ENCODE data around the gene PDE4D.

PDE4D gene

DNA sequence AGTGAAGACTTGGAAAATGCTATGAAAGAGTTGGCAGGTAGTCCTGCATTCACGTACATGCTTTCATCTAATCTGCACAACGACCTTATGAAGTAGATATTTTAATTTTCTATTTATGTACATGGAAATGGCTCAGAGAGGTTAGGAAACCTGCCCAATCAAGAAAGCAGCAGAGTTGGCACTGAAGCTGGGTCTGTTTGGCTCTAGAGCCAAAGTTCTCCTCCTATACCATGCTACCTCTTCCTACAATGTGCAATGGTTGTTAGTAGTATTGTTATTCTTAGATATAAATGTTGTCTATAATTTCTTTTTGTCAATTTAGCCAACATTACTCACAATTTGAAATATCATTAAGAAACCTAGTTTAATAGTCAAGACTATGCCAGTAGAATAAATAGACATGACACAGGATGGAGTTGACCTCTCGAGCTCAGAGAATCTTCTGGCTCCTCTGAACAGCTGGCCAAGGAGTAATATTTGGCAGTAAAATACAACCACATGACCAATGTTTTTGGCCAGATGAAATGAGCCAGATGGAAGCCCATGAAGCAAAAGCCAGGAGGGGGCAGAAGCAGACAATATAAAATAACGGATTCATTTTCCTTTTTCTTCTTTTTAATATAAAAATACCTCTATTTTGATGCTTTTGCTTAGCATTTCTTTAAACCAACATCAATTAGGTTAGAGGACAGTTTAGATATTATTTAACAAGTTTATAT, 542.3 kb downstream of the PDE4D start:
- no peak for DNase-seq

GRCh38 chr5:59348189-59348588, 545.3 kb downstream of the PDE4D start:
- no peak for DNase-seq

- DNase-seq = no peak
Observed at GRCh38 chr5:59346982-59347381, 546.5 kb downstream of the PDE4D start.

DNA sequence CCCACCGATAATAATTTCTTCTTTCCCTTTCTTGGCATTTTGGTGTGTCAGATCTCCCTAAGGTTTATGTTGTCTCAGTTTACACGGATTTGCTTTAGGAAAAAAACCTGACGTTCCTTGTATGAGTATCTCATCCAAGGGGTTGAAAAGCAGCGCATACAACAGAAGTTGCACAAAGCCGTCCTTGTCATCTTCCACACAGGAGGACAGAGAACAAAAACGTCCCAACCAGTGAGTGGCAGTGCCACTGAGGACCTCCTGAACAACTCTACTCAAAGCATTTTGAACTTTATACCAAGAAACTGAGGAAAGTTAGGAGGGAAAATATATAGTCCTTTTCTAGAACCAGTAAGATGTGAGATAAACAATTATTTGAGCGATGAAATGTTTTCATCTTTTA, 547.0 kb downstream of the PDE4D start:
- DNase-seq = no peak

- DNase-seq = no peak
Observed at GRCh38 chr5:59342181-59342580, 551.3 kb downstream of the PDE4D start.

DNA sequence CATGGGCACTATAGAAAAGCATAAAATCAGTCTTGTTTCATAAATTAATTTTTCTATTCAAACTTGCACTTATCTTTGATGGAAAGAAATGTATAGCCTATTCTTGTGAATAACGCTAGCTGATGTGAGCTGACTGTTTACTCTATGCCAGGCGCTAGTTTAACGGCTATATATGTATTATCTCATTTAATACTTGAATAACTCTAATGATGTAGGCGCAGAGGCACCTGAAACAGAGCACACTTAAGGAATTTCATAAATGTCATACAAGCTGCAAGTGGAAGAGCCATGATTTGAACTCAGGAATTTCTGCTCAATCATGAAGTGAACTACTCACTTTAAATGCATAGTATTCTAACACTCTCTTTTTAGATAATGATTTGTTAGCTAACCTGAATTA, 551.8 kb downstream of the PDE4D start:
- DNase-seq = no peak

DNA sequence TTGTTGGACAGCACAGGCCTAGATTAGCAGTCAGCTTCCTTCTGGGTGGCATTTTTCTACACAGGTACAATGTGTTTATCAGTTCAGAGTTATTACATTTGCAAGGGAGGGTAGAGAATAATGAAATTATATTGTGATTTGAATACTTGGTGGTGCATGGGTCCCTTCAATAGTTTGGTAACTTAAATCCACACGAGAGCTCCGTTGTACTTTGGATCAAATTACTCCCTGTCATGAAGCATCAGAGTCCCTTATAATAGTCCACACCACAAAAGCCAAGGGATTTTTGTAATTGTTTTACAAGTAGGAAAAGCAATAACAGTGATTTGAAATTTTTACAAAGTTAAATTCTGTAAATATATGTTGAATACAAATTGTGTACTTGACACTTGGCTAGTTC, 552.4 kb downstream of the PDE4D start:
- DNase-seq = no peak

DNA sequence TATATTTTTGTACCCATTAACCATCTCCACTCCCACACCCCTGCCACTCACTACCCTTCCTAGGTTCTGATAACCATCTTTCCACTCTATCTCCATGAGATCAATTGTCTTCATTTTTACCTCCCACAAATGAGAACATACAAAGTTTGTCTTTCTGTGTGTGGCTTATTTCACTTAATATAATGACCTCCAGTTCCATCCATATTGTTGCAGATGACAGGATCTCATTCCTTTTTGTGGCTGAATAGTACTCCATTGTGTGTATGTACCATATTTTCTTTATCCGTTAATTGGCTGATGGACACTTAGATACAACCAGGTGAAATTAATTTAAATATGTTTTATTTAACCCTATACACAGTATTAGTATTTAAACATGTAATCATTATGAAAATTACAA, 552.9 kb downstream of the PDE4D start:
- DNase-seq = no peak

- no peak for DNase-seq
Observed at GRCh38 chr5:59337240-59337639, 556.3 kb downstream of the PDE4D start.

DNA sequence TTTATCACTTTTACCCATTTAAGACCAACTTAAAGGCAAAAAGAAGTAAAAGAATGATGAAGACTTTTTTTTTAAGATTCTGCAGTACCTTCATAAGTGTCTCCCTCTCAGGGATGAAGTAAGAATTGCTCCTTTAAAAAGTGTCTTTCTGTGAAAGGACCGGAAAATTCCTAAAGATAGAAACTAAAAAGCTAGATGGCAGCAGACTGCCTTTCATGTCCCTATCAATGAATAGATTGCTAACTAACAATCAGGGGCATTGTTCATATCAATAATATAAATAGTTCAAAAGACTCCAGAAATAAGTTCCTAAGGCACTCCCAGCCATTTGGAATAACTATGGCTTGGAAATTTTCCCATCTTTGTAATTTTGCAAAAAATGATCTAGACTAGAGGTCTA, 558.0 kb downstream of the PDE4D start:
- DNase-seq = no peak

- no peak for DNase-seq
Observed at GRCh38 chr5:59333416-59333815, 560.1 kb downstream of the PDE4D start.

DNA sequence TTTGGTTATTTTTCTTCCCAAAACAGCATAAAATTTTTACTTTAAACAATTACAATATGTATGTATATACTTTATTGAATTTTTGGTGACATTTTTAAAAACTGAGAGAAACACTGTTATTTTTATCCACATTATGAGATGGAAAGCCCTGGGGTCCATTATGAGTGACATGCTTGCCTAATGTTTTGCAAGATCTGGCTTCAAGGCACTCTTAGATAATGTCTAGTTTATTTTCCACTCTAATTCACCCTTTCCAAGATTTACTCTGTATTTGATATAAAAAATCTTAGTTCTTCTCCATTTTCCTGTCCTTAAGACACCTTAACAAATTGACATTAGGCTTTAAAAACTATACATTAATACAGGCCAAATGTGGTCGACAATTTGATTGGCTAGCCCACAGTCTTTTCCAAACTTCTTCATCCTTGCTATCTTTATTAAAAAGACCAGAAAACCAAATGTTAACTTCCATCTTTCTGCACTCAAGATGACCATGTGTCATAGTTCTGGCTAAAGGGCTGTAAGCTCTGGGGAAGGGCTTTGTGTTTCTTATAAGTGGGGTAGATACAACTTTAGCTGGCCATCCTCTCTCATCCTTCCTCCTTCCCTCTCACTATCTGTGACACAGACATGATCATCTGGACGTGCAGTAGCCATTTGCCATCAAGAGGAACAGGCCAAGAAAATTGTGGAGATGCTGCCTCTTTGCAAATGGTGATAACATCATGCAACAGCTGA, 561.1 kb downstream of the PDE4D start:
- DNase-seq = no peak

DNA sequence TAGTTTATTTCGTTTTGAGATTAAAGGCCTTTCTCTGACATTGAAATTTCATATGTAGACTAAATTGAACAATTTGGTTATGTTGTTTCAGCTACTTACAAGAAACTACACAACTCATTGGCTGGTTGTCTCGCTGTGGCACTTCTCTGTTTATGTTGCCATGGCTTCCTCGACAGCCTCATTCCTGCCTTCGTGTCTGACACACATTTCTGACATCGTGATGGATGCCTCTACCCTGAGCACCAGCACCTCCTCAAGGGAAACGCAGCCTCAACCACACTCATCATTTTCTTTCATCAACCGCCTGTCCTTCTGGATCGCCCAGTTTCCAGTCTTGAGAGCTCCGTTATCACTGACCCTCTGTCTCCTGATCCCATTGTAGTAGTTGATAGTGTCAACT, 562.8 kb downstream of the PDE4D start:
- no peak for DNase-seq

DNA sequence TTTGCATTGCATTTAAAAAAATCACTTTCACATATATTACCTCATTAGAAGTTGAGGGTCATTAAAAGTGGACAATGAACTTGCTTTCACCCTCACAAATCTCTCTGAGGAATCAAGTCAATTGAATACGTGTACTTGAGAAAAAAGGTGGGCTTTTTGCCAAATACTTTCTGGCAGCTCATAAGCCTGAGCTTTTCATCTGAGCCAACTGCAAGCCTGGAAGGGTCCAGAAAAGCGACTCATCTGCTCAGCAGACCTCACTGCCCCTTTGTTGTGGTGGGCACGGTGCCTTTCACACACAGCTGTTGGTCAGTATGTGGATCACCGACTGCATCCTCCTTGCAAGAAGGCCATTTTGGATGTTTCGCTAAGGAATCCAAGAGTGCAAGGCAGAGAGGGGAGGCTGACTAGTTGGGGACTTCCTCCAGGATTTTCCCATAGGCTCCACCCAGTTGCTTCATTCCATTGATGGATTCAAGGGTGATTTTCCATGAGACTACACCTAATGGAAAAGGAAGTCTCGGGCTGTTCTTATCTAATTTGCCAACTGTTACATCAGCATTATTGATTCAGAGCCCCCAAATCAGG, 564.7 kb downstream of the PDE4D start:
- no peak for DNase-seq

DNA sequence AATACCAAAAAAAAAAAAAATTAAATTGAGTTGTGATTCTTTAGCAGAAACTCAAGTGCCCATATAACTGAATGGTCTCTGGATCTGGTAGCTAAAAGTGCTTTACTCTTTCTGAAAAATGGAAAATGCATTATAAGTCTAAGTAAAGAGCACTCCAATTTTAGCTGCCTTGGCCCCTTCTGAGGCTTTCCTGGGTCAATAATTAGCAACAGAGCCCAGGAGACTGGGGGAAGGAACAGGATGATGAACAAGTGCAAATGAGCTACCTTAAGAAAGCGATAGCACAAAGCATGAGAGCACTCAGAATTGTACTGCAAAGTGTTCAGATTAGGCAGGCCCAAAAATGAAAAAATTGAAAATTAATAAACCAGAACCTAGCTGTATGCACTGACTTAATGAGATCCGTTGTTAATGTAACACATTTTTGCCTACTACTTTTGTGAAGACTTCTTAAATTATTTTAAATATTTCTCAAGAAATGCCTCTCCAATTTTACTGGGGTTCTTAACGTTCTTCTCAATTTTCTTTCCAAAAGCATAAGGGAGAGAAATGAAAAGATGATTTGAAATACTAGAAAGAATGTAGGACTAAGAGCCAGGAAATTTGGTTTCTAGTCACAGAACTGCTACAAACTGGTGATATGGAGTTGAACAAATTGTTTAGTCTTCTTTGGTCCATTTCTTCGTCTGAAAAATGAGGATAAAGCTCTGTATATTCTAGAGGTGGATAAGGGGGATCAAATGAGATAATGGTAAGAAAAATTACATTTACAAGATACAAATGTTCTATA, 566.1 kb downstream of the PDE4D start:
- DNase-seq = no peak

- no peak for DNase-seq
Observed at GRCh38 chr5:59326596-59326995, 566.9 kb downstream of the PDE4D start.

DNA sequence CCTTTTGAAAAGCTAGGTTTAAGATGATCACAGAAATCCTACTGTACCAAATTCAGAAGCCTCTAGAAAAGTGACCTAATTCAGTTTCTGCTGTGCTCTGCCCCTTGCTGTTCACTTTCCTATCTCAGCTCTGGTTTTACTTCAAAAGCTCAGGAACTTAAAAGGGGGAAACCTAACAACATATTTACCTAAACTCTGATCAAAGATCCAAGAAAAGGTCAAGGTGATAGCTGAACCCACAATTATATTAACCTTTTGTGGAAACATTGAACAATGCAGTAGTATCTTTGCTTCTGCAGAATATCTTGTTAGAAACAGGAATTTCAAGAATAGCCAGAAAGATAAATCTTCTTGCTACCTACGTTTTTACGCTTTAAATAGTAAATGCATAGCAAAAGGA, 568.5 kb downstream of the PDE4D start:
- DNase-seq = no peak

DNA sequence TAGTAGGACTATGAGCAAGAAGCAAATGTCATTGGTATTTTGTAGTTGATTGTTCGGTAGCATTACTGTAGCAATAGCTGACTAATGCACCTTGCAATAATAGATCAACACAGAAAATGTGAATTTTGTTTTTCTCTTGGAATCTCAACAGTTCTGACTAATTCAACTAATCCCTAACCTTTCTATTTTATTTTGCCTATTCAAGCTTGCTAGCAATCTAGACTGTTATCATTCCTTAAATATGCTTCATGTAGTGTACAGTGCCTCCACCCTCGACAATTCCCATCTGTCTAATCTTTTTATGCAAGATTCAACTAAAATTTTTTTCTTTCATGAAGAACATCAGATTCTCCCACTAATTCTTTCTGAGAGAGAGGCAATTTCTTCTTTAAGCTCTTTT, 570.6 kb downstream of the PDE4D start:
- DNase-seq = no peak

DNA sequence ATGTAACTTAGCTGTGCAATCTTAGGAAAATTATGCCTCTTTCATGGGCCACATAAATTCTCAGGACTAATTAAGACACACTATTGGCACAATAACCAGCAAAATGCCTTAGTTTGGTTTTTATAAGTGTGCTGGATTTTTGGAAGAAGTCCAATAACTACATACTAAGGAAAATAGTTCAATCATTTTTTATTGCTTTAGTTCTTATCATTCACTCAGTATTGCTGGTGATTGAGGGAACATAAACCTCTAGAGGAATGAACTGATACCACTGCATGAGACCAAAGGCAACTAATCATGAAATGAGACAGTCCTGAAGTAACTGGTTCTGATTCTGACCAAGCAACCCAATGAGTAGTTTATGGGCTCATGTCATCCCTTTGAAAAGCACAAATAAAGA, 571.5 kb downstream of the PDE4D start:
- DNase-seq = no peak

- no peak for DNase-seq
Observed at GRCh38 chr5:59321642-59322041, 571.9 kb downstream of the PDE4D start.

- no peak for DNase-seq
Observed at GRCh38 chr5:59320420-59320819, 573.1 kb downstream of the PDE4D start.

- DNase-seq = no peak
Observed at GRCh38 chr5:59319250-59319649, 574.3 kb downstream of the PDE4D start.

DNA sequence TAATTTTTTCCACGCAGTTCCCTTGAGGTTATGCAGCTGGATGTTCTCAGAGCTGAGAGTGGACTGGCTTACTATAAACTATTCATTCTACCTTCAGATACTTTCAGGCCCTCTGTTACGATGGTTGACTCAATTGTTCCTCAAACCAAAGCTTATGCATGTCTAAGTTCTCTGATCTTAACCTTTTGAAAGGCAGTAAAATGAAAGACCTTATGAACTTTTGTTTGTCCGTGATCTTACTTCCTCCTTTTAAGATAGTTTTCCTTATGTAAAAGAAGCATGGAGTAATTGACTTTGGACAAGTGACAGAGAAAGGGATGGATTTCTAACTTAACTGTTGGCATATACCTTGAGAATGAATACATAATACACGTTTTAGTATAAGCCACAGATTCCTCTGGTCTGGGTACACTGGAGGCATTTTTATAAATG, 575.7 kb downstream of the PDE4D start:
- no peak for DNase-seq

Measured in activated T-cell treated with anti-CD3 and anti-CD28 coated beads, Interleukin-2, amount 50 U/mL, for 1 hour (primary cell).